Panc1 (cell line): ENCODE results near the gene CCBE1.

ENCODE experiments used
- CTCF ChIP-seq: fragments of 450-650 bp; IDR thresholded peaks from 2 replicates; pipeline ENCODE4 v1.5.1; 2017; ENCODE audit warnings: mild to moderate bottlenecking
- POLR2AphosphoS5 ChIP-seq: IDR thresholded peaks from 2 replicates; pipeline ENCODE4 v1.6.1; 2012; ENCODE audit warnings: mild to moderate bottlenecking, low read depth, low read length, moderate library complexity
- SIN3A ChIP-seq: IDR thresholded peaks from 2 replicates; pipeline ENCODE4 v1.6.1; 2012; ENCODE audit warnings: low read depth, mild to moderate bottlenecking, low read length, moderate library complexity, borderline replicate concordance; ENCODE audit not compliant: insufficient read depth

- TF ChIP-seq CTCF = no peak
- no peak for TF ChIP-seq POLR2AphosphoS5
- TF ChIP-seq SIN3A = no peak
These were observed 29.7 kb downstream of the CCBE1 start for GRCh38 chr18:59667488-59667887.
